Transverse colon (tissue), 3 donors: ENCODE results near the gene CHST15.

Source experiments
- POLR2A ChIP-seq: fragments of 450-650 bp; IDR thresholded peaks from one replicate; pipeline ENCODE4 v1.6.1; 2016; ENCODE audit warnings: antibody characterized with exemption, mild to moderate bottlenecking, moderate library complexity
- TF ChIP-seq, protein P1 (sequence below), 5 experiments: fragments of 200-600 bp in 3 of 5; fragments of 450-650 bp in 2 of 5; sonication (generic) in 3 of 5; IDR thresholded peaks; 1 replicate in 2 of 5; 2 replicates in 3 of 5; pipeline ENCODE4 v1.5.1; 2016 to 2017; ENCODE audit warnings: antibody characterized with exemption in 5 of 5, inconsistent platforms in 3 of 5, mild to moderate bottlenecking in 2 of 5, moderate library complexity in 1 of 5

DNA sequence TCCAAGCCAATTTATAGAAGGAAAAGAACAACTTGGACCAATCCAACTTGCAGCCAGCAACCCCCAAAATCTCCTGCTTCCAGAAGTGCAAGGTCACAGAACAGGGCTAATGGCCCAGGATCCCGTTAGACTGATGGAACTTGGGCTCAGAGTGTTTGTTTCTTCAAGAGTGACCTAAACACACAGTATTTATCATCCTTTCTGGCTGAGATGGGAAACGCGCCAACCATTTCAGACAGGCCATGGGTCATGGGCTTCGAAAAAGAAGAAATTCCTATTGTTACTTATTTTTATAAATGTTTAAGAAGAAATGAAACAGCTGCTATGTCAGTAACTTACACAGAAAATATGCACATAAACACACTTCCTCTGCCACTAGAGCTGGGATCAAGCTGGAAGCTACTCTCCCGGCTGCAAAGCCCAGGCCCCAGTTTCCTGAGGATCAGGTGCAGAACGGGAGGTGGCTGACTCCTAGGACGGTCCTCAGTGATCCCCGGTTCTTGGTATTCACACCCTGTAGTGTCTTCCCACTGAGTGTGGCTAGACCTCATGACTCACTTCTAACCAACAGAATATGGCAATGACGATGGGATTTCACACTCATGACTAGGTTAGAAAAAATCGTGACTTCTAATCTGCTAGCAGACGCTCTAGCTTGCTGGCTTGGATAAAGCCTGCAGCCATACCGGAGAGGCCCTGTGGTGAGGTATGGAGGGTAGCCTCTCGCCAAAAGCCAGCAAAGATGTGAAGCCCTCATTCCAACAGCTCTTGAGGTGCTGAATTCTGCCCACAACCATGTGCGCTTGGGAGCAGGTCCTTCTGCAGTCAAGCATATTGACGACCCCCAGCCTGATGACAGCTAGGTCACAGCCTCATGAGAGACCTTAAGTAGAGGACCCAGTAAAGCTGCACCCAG, 60.2 kb downstream of the CHST15 start:
- TF ChIP-seq, protein P1, sequence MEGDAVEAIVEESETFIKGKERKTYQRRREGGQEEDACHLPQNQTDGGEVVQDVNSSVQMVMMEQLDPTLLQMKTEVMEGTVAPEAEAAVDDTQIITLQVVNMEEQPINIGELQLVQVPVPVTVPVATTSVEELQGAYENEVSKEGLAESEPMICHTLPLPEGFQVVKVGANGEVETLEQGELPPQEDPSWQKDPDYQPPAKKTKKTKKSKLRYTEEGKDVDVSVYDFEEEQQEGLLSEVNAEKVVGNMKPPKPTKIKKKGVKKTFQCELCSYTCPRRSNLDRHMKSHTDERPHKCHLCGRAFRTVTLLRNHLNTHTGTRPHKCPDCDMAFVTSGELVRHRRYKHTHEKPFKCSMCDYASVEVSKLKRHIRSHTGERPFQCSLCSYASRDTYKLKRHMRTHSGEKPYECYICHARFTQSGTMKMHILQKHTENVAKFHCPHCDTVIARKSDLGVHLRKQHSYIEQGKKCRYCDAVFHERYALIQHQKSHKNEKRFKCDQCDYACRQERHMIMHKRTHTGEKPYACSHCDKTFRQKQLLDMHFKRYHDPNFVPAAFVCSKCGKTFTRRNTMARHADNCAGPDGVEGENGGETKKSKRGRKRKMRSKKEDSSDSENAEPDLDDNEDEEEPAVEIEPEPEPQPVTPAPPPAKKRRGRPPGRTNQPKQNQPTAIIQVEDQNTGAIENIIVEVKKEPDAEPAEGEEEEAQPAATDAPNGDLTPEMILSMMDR (IDR thresholded peaks at IDR 0.05): no peak
- TF ChIP-seq POLR2A: no peak
